HG02943 (cell line): ENCODE results near the gene FOS.

Source experiments
- ATAC-seq: cut with Tn5 transposase; IDR thresholded peaks from one replicate; pipeline ENCODE4 v1.9.1; 2021; ENCODE audit warnings: mild to moderate bottlenecking, low read depth, moderate library complexity; ENCODE audit not compliant: unreplicated experiment

Gene FOS

GRCh38 chr14:75311356-75311755, 32.7 kb downstream of the FOS start:
- no peak for ATAC-seq

DNA sequence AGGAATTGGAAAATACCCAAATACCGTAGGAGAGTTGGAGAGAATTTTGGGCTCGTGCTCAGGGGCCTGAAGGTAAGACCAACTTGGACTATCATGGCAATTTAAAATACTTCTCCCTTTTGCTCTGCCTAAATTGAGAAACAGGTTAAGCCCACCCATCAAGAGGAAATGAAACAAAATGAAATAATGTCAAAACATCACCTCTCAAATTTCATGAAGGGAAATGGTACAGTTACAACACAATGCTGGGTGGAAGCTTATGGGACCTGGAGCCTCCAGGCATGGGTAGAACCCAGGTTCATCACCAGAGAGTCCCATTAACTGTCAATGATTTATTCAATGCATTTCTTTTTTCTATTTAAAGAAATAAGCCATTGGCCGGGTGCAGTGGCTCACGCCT, 33.7 kb downstream of the FOS start:
- ATAC-seq, result no peak

GRCh38 chr14:75313294-75313693, 34.7 kb downstream of the FOS start:
- no peak for ATAC-seq

- ATAC-seq, result no peak
Observed at GRCh38 chr14:75315144-75315543, 36.5 kb downstream of the FOS start.

DNA sequence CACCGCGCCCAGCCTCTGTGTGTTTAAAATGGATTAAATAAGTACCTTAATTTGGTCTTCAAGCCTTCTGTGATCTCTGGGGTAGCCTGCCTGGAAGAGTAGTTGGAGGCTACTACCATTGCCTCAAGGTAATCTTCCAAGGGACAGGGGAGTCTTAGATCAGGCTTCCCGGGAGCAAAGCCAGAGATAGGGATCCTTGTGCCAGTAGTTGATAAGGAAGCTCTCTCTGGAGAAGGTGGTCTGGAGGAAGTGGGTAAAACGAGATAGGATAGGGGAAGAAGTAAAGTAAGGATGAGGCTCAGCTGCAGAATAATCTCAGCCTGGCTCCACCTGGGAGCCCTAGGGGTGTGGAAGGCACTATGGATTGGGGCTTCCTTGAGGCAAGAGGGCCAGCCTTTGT, 38.5 kb downstream of the FOS start:
- ATAC-seq, result no peak

GRCh38 chr14:75318353-75318752, 39.7 kb downstream of the FOS start:
- no peak for ATAC-seq

- ATAC-seq, result no peak
Observed at GRCh38 chr14:75319021-75319420, 40.4 kb downstream of the FOS start.

GRCh38 chr14:75320196-75320595, 41.6 kb downstream of the FOS start:
- ATAC-seq, result no peak

DNA sequence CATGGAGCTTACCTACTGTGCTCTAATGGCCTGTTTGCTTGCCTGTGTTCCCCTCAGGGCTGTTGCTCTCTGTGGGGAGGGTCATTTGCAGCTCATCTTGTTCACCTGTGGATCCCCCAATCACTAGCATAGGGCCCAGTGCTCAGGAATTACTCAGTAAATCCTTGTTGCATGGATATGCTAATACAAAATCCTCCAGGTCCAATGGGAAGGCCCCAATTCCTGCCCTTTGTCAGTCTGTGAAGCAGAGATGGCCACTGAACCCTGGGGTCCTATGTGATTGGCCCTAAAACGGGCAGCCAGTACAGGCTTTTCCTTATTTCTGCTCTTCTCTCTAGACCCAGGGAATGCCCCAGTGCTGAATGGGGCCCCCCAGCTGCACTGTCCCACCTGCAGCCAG, 44.1 kb downstream of the FOS start:
- ATAC-seq, result no peak

DNA sequence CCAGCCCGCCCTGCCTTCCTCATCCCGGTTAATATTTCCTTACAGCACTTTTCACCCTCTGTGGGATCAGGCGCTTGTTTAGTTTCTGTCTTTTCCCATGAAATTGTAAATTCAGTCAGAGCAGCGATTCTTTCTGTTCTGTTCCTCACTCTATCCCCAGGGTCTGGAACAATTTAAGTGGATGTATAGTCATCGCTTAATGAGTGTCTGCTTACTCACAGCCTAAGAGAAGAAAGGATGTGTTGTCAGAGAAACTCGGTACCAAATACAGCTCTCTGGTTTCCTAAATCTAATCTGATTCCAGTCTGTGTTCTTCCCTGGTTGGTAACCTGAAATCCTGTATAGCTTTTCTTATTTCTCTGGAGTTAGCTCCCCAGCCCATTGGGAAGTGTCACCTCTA, 44.9 kb downstream of the FOS start:
- no peak for ATAC-seq

DNA sequence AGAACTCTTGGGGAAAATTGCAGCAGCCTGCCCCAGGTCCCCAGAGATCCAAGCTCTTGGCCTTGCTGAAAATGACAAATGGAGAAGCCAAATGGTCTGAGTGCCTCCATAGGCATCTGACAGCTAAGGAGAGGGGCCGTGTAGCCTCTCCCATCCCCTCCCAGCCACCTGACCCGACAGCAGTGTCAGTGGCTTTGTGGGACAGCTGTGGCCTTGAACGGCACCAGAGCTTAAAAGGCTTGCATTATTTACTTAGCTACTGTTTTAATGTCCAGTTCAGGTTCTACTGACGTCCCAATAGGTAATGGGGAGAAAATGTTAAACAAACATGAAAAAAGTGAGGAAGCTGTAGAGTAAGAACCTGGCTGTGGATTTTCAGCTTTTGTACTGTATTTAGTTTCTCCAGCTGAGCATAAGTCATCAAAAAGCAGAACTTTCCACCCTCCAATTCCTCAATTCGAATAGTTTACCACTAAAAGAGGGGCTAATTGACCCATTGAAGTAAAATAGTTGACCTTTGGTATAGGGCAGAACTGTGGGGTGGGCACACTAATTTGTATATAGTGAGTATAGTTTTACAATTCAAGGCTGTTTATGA, 50.0 kb downstream of the FOS start:
- ATAC-seq, result no peak

- no peak for ATAC-seq
Observed at GRCh38 chr14:75329369-75329768, 50.7 kb downstream of the FOS start.

DNA sequence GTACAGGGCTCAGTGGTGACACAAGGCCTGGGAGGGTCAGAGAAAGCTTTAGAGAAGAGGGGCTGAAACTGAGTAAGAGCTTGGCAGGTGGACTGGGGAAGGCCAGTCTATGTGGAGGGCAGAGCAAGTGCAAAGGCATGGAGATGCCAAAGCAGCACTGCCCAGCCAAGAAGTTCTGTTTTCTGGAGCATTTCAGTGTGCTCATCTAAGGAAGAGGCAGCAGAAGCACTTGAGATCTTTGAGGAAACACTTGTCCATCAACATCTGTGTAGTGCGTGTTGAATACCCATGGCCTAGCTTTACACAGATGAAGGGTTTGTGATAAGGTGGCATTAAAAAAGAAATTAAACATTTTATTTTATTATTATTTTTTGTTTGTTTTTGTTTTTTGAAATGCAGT, 52.8 kb downstream of the FOS start:
- ATAC-seq, result no peak
